ENCODE results near the gene RASAL1. TPM values are rescaled to one million over a fixed set of nuclear protein-coding genes. Genes with fewer than 3 reads are reported as not detected.

RASAL1 gene
- total RNA-seq, 1 donor from 2014 or later, result 1.4 TPM

GRCh38 chr12:113127791-113128199 lies 7.8 kb downstream of the RASAL1 start:
- Histone ChIP-seq H3K4me1 (no peaks in the 10 kb centered on the region), H3K36me3 (no peaks in the 10 kb centered on the region), H4K20me1 (ENCODE audit: low read depth) (no peaks in the 10 kb centered on the region), H3F3A (ENCODE audit: low read depth) (no peaks in the 10 kb centered on the region), H2AFZ (replicated peaks) (no peak overlapping the region), H3K79me2 (ENCODE audit: low read depth) (no peaks in the 10 kb centered on the region), H3K27me3 (no peaks in the 10 kb centered on the region), H3K9ac (no peak overlapping the region), H3K4me2 (no peak overlapping the region), H3K4me3 (no peak overlapping the region), H3K27ac (no peak overlapping the region), H3K9me3 (ENCODE audit: low read depth) (no peaks in the 10 kb centered on the region)
- Mint-ChIP-seq H3K9me3 (peaks cover 8% of the 10 kb centered on the region), H3K36me3 (no peaks in the 10 kb centered on the region), H3K4me3 (no peak overlapping the region), H3K27ac (no peak overlapping the region), H3K27me3 (ENCODE audit: insufficient read depth, low read depth) (peaks cover 13% of the 10 kb centered on the region), H3K4me1 (peaks cover 4% of the 10 kb centered on the region)
- no peak for DNase-seq (ENCODE audit: low spot score)
- no peak for TF ChIP-seq EZH2phosphoT487 (IDR thresholded peaks at IDR 0.05)
- no peak for TF ChIP-seq EZH2 (IDR thresholded peaks at IDR 0.05)
- TF ChIP-seq, protein P1, sequence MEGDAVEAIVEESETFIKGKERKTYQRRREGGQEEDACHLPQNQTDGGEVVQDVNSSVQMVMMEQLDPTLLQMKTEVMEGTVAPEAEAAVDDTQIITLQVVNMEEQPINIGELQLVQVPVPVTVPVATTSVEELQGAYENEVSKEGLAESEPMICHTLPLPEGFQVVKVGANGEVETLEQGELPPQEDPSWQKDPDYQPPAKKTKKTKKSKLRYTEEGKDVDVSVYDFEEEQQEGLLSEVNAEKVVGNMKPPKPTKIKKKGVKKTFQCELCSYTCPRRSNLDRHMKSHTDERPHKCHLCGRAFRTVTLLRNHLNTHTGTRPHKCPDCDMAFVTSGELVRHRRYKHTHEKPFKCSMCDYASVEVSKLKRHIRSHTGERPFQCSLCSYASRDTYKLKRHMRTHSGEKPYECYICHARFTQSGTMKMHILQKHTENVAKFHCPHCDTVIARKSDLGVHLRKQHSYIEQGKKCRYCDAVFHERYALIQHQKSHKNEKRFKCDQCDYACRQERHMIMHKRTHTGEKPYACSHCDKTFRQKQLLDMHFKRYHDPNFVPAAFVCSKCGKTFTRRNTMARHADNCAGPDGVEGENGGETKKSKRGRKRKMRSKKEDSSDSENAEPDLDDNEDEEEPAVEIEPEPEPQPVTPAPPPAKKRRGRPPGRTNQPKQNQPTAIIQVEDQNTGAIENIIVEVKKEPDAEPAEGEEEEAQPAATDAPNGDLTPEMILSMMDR (IDR thresholded peaks at IDR 0.05), result no peak

DNA sequence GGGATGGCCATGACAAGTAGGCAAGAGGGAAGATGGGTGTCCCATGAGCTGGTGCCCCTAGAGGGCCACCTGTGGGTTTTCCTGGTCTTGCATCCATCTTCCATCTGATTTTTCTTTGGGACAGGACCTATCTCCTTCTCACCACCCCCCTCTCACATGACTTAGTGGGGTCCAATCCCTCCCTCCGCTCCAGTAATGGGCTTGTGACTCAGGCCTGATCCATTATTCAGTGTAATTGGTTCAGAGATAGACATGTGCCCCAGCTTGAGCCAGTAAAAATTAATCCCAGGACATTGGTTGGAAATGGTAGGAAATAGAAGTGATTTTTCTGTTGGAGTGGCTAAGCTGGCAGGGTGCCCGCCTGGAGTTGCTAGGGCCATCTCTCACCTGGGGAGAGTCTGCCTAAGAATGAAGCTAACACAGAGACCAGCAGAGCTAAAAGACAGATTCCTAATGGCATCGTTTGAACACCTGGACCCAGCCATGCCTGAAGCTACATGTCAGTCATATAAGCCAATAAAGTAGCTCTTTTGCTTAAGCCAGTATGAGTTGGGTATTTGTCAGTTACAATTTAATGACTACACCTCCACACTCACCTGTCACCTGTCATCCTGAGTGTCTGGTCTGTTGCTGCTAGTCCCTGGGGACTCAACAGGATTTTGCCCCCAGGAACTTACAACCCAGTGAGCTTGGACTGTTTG lies 14.7 kb downstream of the RASAL1 start:
- Mint-ChIP-seq H3K36me3 (no peaks in the 10 kb centered on the region), H3K4me3 (no peak overlapping the region), H3K27ac (peak overlapping the region; percentile 29), H3K9me3 (peaks cover 13% of the 10 kb centered on the region), H3K27me3 (ENCODE audit: insufficient read depth, low read depth) (peaks cover 18% of the 10 kb centered on the region), H3K4me1 (peaks cover 22% of the 10 kb centered on the region)
- no peaks in the 10 kb centered on the region for H3F3A ChIP-seq (ENCODE audit: low read depth)
- H3K36me3 ChIP-seq, result no peaks in the 10 kb centered on the region
- H3K4me3 ChIP-seq, result no peak overlapping the region
- no peak overlapping the region for H3K9ac ChIP-seq
- DNase-seq (ENCODE audit: low spot score), result no peak
- H2AFZ ChIP-seq (replicated peaks), result no peak overlapping the region
- no peaks in the 10 kb centered on the region for H3K27me3 ChIP-seq
- TF ChIP-seq EZH2phosphoT487 (IDR thresholded peaks at IDR 0.05), result no peak
- TF ChIP-seq, protein P1 (IDR thresholded peaks at IDR 0.05), result no peak
- no peak for TF ChIP-seq EZH2 (IDR thresholded peaks at IDR 0.05)
- no peaks in the 10 kb centered on the region for H3K79me2 ChIP-seq (ENCODE audit: low read depth)
- no peak overlapping the region for H3K27ac ChIP-seq
- no peaks in the 10 kb centered on the region for H3K4me1 ChIP-seq
- H3K9me3 ChIP-seq (ENCODE audit: low read depth), result no peaks in the 10 kb centered on the region
- no peak overlapping the region for H3K4me2 ChIP-seq
- no peaks in the 10 kb centered on the region for H4K20me1 ChIP-seq (ENCODE audit: low read depth)

DNA sequence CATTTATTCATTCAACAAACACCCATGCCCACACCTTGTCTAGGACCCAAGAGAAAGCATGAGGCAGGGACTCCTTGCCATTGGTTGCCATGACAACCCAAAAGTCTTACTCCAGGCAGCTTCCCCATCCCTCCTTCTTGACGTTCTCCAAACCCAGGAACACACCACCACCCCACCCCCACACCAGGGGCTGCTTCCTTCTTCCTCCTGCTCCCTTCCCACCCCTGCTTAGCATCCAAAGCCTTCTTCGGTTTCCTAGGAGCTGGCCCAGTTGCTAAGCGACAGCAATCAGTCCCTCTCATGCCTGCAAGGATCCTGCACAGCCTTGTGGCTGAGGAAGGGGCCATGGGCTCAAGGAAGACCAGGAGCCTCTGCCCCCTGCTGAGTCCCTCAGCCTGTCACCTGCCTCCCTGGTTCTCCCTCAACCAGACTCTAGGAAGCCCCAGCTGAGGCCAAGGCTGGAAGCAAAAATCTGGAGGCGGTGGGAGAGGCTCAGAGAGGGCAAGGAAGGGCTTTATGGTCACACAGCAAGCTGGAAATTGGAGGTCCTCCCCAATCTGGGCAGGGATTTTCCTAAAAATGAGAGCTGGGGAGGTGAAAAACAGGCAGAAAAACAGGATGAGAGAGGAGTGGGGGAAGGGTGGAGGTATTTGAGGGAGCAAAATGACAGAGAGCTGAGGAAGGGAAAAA lies 15.4 kb downstream of the RASAL1 start:
- H3F3A ChIP-seq (ENCODE audit: low read depth), result no peaks in the 10 kb centered on the region
- no peaks in the 10 kb centered on the region for H3K36me3 Mint-ChIP-seq
- TF ChIP-seq EZH2 (IDR thresholded peaks at IDR 0.05) (no peak), EZH2phosphoT487 (IDR thresholded peaks at IDR 0.05) (no peak)
- TF ChIP-seq, protein P1 (IDR thresholded peaks at IDR 0.05), result no peak
- peaks cover 22% of the 10 kb centered on the region for H3K4me1 Mint-ChIP-seq
- H3K4me2 ChIP-seq, result peak overlapping the region; percentile 31
- H3K9ac ChIP-seq, result no peak overlapping the region
- no peaks in the 10 kb centered on the region for H3K79me2 ChIP-seq (ENCODE audit: low read depth)
- peak overlapping the region; percentile 63 for H3K27ac Mint-ChIP-seq
- H3K27me3 Mint-ChIP-seq (ENCODE audit: insufficient read depth, low read depth), result peaks cover 18% of the 10 kb centered on the region
- H4K20me1 ChIP-seq (ENCODE audit: low read depth), result no peaks in the 10 kb centered on the region
- H3K27ac ChIP-seq, result no peak overlapping the region
- no peak overlapping the region for H3K4me3 ChIP-seq
- H2AFZ ChIP-seq (replicated peaks), result no peak overlapping the region
- H3K9me3 Mint-ChIP-seq, result peaks cover 13% of the 10 kb centered on the region
- no peaks in the 10 kb centered on the region for H3K27me3 ChIP-seq
- no peaks in the 10 kb centered on the region for H3K4me1 ChIP-seq
- peak overlapping the region; percentile 55 for H3K4me3 Mint-ChIP-seq
- no peaks in the 10 kb centered on the region for H3K36me3 ChIP-seq
- peak; percentile 36 for DNase-seq (ENCODE audit: low spot score)
- no peaks in the 10 kb centered on the region for H3K9me3 ChIP-seq (ENCODE audit: low read depth)
